IPS-15b (cell line): ENCODE data around the gene COL23A1.

Experiments used
- H3K27me3 ChIP-seq: one replicate; pipeline ENCODE4 v1.6.1; 2013; ENCODE audit warnings: low read length; ENCODE audit not compliant: control insufficient read depth, insufficient read depth
- H3K36me3 ChIP-seq: one replicate; pipeline ENCODE4 v1.6.1; 2013; ENCODE audit warnings: low read length; ENCODE audit not compliant: control insufficient read depth, insufficient read depth
- H3K4me1 ChIP-seq: one replicate; pipeline ENCODE4 v1.6.1; 2013; ENCODE audit warnings: mild to moderate bottlenecking, low read length; ENCODE audit not compliant: control insufficient read depth, insufficient read depth
- H3K4me3 ChIP-seq: one replicate; pipeline ENCODE4 v1.5.1; 2013; ENCODE audit warnings: low read depth, low read length
- H3K9ac ChIP-seq: one replicate; pipeline ENCODE4 v1.6.1; 2013; ENCODE audit warnings: low read depth, mild to moderate bottlenecking, low read length
- H3K9me3 ChIP-seq: one replicate; pipeline ENCODE4 v1.6.1; 2013; ENCODE audit warnings: mild to moderate bottlenecking, low read length; ENCODE audit not compliant: control insufficient read depth, insufficient read depth

The COL23A1 gene

GRCh38 chr5:178341091-178341850 is 248.9 kb downstream of the COL23A1 start:
- H3K4me1 ChIP-seq: no peaks in the 10 kb centered on the region
- H3K9ac ChIP-seq: no peak overlapping the region
- no peak overlapping the region for H3K4me3 ChIP-seq
- no peaks in the 10 kb centered on the region for H3K36me3 ChIP-seq
- H3K27me3 ChIP-seq: no peaks in the 10 kb centered on the region
- H3K9me3 ChIP-seq: no peaks in the 10 kb centered on the region

DNA sequence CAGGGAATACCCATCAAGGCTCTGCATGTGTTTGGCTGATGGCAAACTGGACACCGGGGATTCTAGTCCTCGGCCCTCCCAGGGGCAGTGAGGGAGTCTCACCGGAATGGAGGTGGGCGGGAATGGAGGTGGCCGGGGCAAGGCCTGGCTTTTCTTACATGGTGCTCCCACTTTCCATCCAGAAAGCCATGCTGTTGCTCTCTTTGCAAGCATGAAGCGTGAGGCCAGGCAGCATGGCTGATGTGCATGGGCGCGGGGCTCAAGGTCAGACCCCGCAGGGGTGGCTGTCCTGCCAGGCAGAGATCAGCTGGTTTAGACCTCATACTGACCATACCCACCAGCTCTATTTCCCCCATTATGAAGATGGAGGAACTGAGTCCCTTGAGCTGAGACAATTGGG is 249.6 kb downstream of the COL23A1 start:
- Histone ChIP-seq H3K4me3 (no peak overlapping the region), H3K4me1 (no peaks in the 10 kb centered on the region), H3K27me3 (no peaks in the 10 kb centered on the region), H3K9me3 (no peaks in the 10 kb centered on the region), H3K9ac (no peak overlapping the region), H3K36me3 (no peaks in the 10 kb centered on the region)

DNA sequence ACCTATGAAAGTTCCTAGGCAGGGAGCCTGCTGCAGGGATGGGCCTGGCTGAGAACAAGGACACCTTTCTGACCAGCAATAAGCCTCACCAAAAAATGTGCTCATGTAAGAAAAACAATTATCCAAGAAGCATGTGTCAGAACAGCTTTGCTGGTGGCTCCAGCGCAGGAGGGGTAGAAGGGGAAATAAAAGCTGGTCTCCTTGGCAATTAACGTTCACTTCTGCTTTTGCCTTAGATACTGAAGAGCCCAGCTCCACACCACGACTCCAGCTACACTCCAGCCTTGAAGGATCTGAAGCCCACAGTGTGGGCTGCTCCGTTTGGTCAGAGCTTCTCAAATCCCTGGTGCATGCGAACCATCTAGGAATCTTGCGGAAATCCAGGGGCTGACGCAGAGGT is 250.0 kb downstream of the COL23A1 start:
- H3K4me3 ChIP-seq: no peak overlapping the region
- H3K27me3 ChIP-seq: no peaks in the 10 kb centered on the region
- H3K9me3 ChIP-seq: no peaks in the 10 kb centered on the region
- H3K4me1 ChIP-seq: no peaks in the 10 kb centered on the region
- no peak overlapping the region for H3K9ac ChIP-seq
- H3K36me3 ChIP-seq: no peaks in the 10 kb centered on the region

- no peaks in the 10 kb centered on the region for H3K4me1 ChIP-seq
- H3K36me3 ChIP-seq: no peaks in the 10 kb centered on the region
- H3K27me3 ChIP-seq: no peaks in the 10 kb centered on the region
- no peak overlapping the region for H3K4me3 ChIP-seq
- H3K9me3 ChIP-seq: no peaks in the 10 kb centered on the region
- no peak overlapping the region for H3K9ac ChIP-seq
Measured at GRCh38 chr5:178339272-178339671, 250.9 kb downstream of the COL23A1 start.

GRCh38 chr5:178338750-178339144 is 251.4 kb downstream of the COL23A1 start:
- H3K4me3 ChIP-seq: no peak overlapping the region
- H3K9ac ChIP-seq: no peak overlapping the region
- no peaks in the 10 kb centered on the region for H3K4me1 ChIP-seq
- H3K36me3 ChIP-seq: no peaks in the 10 kb centered on the region
- H3K27me3 ChIP-seq: no peaks in the 10 kb centered on the region
- H3K9me3 ChIP-seq: no peaks in the 10 kb centered on the region

DNA sequence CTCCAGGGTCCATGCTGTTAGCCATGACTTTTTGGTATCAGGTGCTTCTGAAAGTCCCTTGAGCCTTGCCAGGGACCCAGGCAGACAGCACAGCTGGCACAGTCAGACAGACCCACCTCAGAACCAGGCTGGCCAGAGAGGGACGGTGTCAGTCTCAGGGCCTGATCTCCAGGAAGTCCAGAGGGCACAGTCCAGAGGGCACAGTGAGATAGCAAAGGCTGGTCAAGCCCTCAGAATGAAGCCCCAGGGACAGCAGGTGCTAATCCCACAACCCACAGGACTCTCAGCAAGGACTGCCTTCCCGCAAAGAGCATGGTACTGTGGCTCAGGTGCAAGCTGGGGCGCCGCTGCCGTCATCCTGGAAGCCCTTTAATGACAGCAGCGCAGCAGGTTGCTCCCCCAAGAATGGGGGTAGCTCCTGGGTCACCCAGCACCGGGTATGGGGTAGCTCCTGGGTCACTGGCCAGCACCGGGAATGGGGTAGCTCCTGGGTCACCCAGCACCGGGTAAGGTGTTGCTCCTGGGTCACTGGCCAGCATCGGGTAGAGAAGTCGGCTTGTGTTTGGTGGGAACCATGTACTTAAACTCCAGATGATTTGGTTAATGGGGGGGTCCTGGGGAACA is 252.0 kb downstream of the COL23A1 start:
- no peaks in the 10 kb centered on the region for H3K36me3 ChIP-seq
- H3K4me1 ChIP-seq: no peaks in the 10 kb centered on the region
- H3K9me3 ChIP-seq: no peaks in the 10 kb centered on the region
- H3K9ac ChIP-seq: no peak overlapping the region
- no peaks in the 10 kb centered on the region for H3K27me3 ChIP-seq
- H3K4me3 ChIP-seq: no peak overlapping the region

DNA sequence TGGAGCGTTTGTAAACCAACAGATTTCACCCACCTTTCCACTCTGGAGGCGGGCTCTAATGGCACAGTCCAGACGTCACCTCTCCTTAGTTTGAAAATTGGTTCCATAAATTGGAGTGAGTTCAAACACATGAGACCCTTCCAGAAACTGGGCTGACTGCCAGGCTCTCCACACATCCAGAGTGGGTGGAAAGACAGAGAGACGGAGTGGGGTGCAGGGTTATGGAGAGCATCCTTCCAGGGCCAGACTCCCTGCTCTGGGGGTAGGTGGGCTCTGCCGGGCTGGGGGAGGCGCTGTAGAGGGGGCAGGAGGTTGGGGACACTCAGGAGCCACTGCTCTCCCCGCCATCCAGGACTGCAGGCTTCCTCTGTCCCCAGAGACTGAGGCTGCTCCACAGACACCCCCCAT is 252.9 kb downstream of the COL23A1 start:
- H3K9ac ChIP-seq: no peak overlapping the region
- H3K4me3 ChIP-seq: no peak overlapping the region
- H3K27me3 ChIP-seq: no peaks in the 10 kb centered on the region
- H3K36me3 ChIP-seq: no peaks in the 10 kb centered on the region
- H3K9me3 ChIP-seq: no peaks in the 10 kb centered on the region
- H3K4me1 ChIP-seq: no peaks in the 10 kb centered on the region

DNA sequence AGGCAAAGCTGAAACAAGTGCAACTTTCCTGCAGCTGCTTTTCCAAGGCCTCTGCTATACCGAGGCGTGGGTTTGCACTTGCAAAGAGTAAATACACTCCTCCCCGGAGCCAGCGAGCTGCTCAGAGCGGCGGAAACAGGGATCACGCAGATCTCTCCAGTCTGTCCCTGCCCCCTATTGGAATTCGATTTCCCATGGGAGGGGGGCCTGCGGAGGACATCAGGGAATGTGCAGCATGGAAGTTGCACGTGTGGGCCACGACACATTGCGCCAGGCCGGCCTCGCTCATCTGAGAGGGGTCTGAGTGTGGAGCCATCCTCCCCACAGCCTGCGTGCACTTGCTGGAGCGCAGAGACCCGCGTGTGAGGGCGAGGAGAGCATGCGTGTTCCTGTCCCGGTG is 253.3 kb downstream of the COL23A1 start:
- H3K9me3 ChIP-seq: no peaks in the 10 kb centered on the region
- H3K4me1 ChIP-seq: no peaks in the 10 kb centered on the region
- H3K4me3 ChIP-seq: no peak overlapping the region
- H3K36me3 ChIP-seq: no peaks in the 10 kb centered on the region
- H3K27me3 ChIP-seq: no peaks in the 10 kb centered on the region
- no peak overlapping the region for H3K9ac ChIP-seq

DNA sequence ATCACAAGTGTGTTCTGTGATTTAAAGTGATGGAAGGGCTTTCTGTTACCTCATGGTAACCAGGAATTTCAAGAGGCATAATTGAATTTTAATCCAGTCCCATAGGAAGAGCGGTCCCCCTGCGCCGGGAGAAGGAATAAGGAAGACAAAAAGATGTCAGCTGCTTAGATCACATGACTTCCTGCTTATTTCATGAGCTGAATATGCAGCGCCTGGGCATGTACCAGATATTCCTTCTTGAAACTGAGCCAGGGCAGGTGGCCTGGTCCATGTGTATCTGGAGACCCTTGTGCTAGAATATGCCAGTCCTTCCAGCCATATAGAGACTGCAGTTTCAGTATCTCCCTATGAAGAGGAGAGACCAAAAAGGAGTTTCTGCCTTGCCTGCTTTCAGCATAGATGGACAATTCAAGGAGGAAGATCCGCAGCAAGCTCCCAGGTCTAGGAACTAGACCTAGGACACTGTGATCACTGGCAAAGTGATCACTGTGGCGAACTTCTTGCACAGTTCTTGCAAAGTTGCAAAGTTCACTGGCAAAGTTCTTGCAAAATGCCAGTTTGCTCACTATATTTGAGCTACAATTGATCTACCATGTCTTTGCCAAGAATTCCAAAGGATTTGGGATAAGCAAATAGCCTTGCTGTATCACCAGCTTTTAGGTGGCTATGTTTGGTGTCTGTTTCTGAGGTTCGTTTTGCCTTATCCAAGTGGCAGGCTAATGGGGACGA is 254.7 kb downstream of the COL23A1 start:
- H3K36me3 ChIP-seq: no peaks in the 10 kb centered on the region
- no peak overlapping the region for H3K4me3 ChIP-seq
- no peak overlapping the region for H3K9ac ChIP-seq
- H3K27me3 ChIP-seq: no peaks in the 10 kb centered on the region
- no peaks in the 10 kb centered on the region for H3K4me1 ChIP-seq
- no peaks in the 10 kb centered on the region for H3K9me3 ChIP-seq

GRCh38 chr5:178334861-178335260 is 255.3 kb downstream of the COL23A1 start:
- H3K9me3 ChIP-seq: no peaks in the 10 kb centered on the region
- no peak overlapping the region for H3K4me3 ChIP-seq
- no peaks in the 10 kb centered on the region for H3K27me3 ChIP-seq
- no peak overlapping the region for H3K9ac ChIP-seq
- no peaks in the 10 kb centered on the region for H3K4me1 ChIP-seq
- no peaks in the 10 kb centered on the region for H3K36me3 ChIP-seq

DNA sequence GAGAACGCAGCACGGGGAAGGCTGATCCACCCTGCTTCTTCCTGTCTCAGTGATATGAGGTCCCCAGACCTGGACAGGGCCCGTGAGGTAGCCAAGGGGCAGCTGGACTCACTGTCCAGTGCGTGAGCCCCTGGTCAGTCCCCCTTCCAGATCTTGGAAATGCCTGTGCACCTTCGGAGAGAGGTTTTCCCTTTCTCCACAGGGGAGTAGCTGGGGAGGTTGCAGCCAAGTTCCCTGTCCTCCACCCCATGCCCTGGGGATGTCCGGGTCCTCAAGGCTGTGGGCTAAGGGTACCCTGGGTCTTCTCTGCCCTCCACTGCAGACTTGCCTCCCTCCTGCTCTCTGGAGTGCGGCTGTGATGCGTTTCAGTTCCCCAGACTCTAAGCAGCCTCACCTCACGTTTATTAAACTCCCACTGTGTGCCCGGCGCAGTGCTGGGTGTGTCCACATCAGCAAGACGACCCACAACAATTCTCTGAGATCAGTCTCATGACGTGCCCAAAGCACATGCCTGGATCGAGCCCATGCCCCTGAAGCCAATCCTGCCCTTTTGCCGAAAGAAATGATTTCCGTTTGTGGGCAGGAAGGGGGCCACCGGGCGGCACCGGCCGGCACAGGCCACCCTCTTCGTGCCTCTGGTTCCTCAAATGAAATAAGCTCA is 256.2 kb downstream of the COL23A1 start:
- H3K4me3 ChIP-seq: no peak overlapping the region
- no peaks in the 10 kb centered on the region for H3K36me3 ChIP-seq
- no peak overlapping the region for H3K9ac ChIP-seq
- no peaks in the 10 kb centered on the region for H3K9me3 ChIP-seq
- no peaks in the 10 kb centered on the region for H3K4me1 ChIP-seq
- H3K27me3 ChIP-seq: no peaks in the 10 kb centered on the region
